Prostate gland (tissue), 2 donors: ENCODE results near the gene PCDHGA1. TPM values are rescaled to one million over a fixed set of nuclear protein-coding genes. Genes with fewer than 3 reads are reported as not detected.
A peak's percentile ranks its signal among the peaks of the same experiment; 100 is the strongest.

ENCODE experiments used
- DNase-seq: peaks from one replicate; pipeline ENCODE4 v3.0.0-alpha.2; 2019; ENCODE audit warnings: low spot score
- H3K27ac ChIP-seq, 2 donors: fragments of 200-600 bp; sonication (generic); 2 replicates each; pipeline ENCODE4 v1.5.1; 2017 to 2019
- H3K27me3 ChIP-seq: fragments of 200-600 bp; sonication (generic); replicated peaks from 2 replicates; pipeline ENCODE4 v1.5.1; 2019; ENCODE audit not compliant: insufficient read depth
- H3K36me3 ChIP-seq, 2 donors: fragments of 200-600 bp; sonication (generic); 1 replicate in 1 of 2; 2 replicates in 1 of 2; pipeline versions ENCODE4 v1.5.1 to v1.8.1; 2017 to 2019
- H3K4me1 ChIP-seq: fragments of 200-600 bp; sonication (generic); replicated peaks from 2 replicates; pipeline ENCODE4 v1.5.1; 2019
- H3K4me3 ChIP-seq, 2 donors: fragments of 200-600 bp; sonication (generic); 2 replicates each; pipeline ENCODE4 v1.5.1; 2017 to 2019
- H3K9me3 ChIP-seq: fragments of 200-600 bp; sonication (generic); 2 replicates; pipeline ENCODE4 v1.5.1; 2017
- POLR2A ChIP-seq: fragments of 450-650 bp; IDR thresholded peaks from one replicate; pipeline ENCODE4 v1.6.1; 2016; ENCODE audit warnings: antibody characterized with exemption, mild to moderate bottlenecking
- POLR2AphosphoS5 ChIP-seq: sonication (generic); formaldehyde crosslinking; IDR thresholded peaks from one replicate; pipeline ENCODE4 v1.6.1; 2017; ENCODE audit warnings: antibody characterized with exemption
- WGBS: methylation state at CpG from one replicate; pipeline ENCODE4 v1.1.5; 2018; 5-methylcytosine and 5-hydroxymethylcytosine counted together
- intact Hi-C: fragments of 100-400 bp; cut with DNase I; formaldehyde crosslinking; loops from one replicate; pipeline ENCODE4 v1.14.2; 2022
- total RNA-seq, 2 donors: library from RNA; depleted of rRNA; stranded (reverse); fragments of >200 nt; gene quantifications; one replicate each; pipeline ENCODE4 v1.1.0, GENCODE V29; 2016
- TF ChIP-seq, protein P1 (sequence below), 4 experiments: fragments of 200-600 bp in 2 of 4; fragments of 450-650 bp in 2 of 4; sonication (generic) in 2 of 4; IDR thresholded peaks; 1 replicate in 3 of 4; 2 replicates in 1 of 4; pipeline ENCODE4 v1.5.1; 2016 to 2019; ENCODE audit warnings: antibody characterized with exemption in 4 of 4, mild to moderate bottlenecking in 2 of 4, moderate library complexity in 2 of 4

PCDHGA1 gene
- total RNA-seq, 2 donors from 2014 or later: 0.64 to 4.8 TPM

DNA sequence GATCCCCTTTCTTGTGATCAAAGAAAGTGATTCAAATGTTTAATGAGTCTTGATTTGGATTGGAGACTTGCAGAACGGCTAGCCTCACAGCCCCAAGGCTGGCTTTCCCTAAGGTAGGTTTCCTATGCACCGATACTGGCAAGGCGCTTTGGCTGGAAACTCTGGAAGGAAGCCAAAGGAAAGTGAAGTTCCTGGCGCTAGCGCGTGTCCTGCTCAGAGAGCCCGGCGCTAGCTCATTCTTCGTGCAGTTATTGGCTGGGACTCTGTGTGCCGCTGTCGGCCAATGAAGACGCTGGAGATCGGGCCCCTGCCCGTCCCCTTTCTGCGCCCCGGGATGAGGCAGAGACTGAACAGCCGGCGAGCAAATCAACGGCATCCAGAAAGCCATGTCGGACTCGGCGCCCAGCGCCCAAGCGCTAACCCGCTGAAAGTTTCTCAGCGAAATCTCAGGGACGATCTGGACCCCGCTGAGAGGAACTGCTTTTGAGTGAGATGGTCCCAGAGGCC is 145.4 kb downstream of the PCDHGA1 start, which contains the start of gene PCDHGC3:
TSS of gene PCDHGC3 (plus strand) at position 342 of the 507 bp plus-strand sequence. CDS start at position 493, 151 bp downstream.
- Histone ChIP-seq H3K27ac (peak within 1 kb of the TSS; percentile 88), H3K9me3 (no peaks in the 10 kb centered on the region), H3K27me3 (no peaks in the 10 kb centered on the region), H3K4me3 (peak within 1 kb of the TSS; percentile 46 to 50), H3K4me1 (peaks cover 2% of the 10 kb centered on the region), H3K36me3 (no peaks in the 10 kb centered on the region)
- under 1% methylated on average over 28 of the region's 28 CpGs for WGBS
- TF ChIP-seq, protein P1, sequence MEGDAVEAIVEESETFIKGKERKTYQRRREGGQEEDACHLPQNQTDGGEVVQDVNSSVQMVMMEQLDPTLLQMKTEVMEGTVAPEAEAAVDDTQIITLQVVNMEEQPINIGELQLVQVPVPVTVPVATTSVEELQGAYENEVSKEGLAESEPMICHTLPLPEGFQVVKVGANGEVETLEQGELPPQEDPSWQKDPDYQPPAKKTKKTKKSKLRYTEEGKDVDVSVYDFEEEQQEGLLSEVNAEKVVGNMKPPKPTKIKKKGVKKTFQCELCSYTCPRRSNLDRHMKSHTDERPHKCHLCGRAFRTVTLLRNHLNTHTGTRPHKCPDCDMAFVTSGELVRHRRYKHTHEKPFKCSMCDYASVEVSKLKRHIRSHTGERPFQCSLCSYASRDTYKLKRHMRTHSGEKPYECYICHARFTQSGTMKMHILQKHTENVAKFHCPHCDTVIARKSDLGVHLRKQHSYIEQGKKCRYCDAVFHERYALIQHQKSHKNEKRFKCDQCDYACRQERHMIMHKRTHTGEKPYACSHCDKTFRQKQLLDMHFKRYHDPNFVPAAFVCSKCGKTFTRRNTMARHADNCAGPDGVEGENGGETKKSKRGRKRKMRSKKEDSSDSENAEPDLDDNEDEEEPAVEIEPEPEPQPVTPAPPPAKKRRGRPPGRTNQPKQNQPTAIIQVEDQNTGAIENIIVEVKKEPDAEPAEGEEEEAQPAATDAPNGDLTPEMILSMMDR (IDR thresholded peaks at IDR 0.05): peak in 3 of 4 experiments; percentile 46 to 62 (median 59)
- TF ChIP-seq POLR2AphosphoS5 (peak; percentile 90), POLR2A (peak; percentile 56)
- DNase-seq: peak; percentile 94
- intact Hi-C loops: loop anchor here (1.0 to 5.0 kb wide), 3 partner anchors 37 to 83 kb away; no protein-coding TSS in a partner anchor

DNA sequence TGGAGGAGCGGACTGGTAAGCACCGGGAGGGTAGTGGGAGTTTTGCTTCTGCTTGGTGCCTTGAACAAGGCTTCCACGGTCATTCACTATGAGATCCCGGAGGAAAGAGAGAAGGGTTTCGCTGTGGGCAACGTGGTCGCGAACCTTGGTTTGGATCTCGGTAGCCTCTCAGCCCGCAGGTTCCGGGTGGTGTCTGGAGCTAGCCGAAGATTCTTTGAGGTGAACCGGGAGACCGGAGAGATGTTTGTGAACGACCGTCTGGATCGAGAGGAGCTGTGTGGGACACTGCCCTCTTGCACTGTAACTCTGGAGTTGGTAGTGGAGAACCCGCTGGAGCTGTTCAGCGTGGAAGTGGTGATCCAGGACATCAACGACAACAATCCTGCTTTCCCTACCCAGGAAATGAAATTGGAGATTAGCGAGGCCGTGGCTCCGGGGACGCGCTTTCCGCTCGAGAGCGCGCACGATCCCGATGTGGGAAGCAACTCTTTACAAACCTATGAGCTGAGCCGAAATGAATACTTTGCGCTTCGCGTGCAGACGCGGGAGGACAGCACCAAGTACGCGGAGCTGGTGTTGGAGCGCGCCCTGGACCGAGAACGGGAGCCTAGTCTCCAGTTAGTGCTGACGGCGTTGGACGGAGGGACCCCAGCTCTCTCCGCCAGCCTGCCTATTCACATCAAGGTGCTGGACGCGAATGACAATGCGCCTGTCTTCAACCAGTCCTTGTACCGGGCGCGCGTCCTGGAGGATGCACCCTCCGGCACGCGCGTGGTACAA is 146.0 kb downstream of the PCDHGA1 start:
- H3K27me3 ChIP-seq: no peaks in the 10 kb centered on the region

DNA sequence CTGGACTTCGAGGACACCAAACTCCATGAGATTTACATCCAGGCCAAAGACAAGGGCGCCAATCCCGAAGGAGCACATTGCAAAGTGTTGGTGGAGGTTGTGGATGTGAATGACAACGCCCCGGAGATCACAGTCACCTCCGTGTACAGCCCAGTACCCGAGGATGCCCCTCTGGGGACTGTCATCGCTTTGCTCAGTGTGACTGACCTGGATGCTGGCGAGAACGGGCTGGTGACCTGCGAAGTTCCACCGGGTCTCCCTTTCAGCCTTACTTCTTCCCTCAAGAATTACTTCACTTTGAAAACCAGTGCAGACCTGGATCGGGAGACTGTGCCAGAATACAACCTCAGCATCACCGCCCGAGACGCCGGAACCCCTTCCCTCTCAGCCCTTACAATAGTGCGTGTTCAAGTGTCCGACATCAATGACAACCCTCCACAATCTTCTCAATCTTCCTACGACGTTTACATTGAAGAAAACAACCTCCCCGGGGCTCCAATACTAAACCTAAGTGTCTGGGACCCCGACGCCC is 146.8 kb downstream of the PCDHGA1 start:
- intact Hi-C loops: loop anchor here (2.0 to 5.0 kb wide), 2 partner anchors 35 to 82 kb away; no protein-coding TSS in a partner anchor
- H3K4me1 ChIP-seq: peaks cover 2% of the 10 kb centered on the region
- DNase-seq: no peak

More for the DNA sequence above, 146.0 kb downstream of the PCDHGA1 start:
- Histone ChIP-seq H3K36me3 (no peaks in the 10 kb centered on the region), H3K4me1 (peaks cover 2% of the 10 kb centered on the region), H3K9me3 (no peaks in the 10 kb centered on the region), H3K27ac (peak overlapping the region; percentile 88), H3K4me3 (peak overlapping the region; percentile 46 to 50)
- intact Hi-C loops: loop anchor here (2.0 to 5.0 kb wide), 2 partner anchors 36 to 82 kb away; no protein-coding TSS in a partner anchor
- under 1% methylated on average over 52 of the region's 58 CpGs for WGBS
- TF ChIP-seq, protein P1 (IDR thresholded peaks at IDR 0.05): no peak
- TF ChIP-seq POLR2AphosphoS5 (peak; percentile 34), POLR2A (peak; percentile 21)
- DNase-seq: peak; percentile 68

DNA sequence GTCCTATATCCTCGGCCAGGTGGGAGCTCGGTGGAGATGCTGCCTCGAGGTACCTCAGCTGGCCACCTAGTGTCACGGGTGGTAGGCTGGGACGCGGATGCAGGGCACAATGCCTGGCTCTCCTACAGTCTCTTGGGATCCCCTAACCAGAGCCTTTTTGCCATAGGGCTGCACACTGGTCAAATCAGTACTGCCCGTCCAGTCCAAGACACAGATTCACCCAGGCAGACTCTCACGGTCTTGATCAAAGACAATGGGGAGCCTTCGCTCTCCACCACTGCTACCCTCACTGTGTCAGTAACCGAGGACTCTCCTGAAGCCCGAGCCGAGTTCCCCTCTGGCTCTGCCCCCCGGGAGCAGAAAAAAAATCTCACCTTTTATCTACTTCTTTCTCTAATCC is 147.5 kb downstream of the PCDHGA1 start:
- intact Hi-C loops: loop anchor here (2.0 to 5.0 kb wide), 2 partner anchors 34 to 81 kb away; no protein-coding TSS in a partner anchor
- Histone ChIP-seq H3K4me3 (peak overlapping the region; percentile 46 to 50), H3K27me3 (no peaks in the 10 kb centered on the region), H3K27ac (no peak overlapping the region), H3K36me3 (no peaks in the 10 kb centered on the region), H3K9me3 (no peaks in the 10 kb centered on the region), H3K4me1 (peaks cover 2% of the 10 kb centered on the region)
- no peak for DNase-seq
- TF ChIP-seq, protein P1 (IDR thresholded peaks at IDR 0.05): no peak
- TF ChIP-seq POLR2A (no peak), POLR2AphosphoS5 (no peak)
- 41% methylated on average over 13 of the region's 13 CpGs for WGBS

More for the DNA sequence above, 146.8 kb downstream of the PCDHGA1 start:
- Histone ChIP-seq H3K4me3 (peak overlapping the region; percentile 46 to 50), H3K9me3 (no peaks in the 10 kb centered on the region), H3K36me3 (no peaks in the 10 kb centered on the region), H3K27me3 (no peaks in the 10 kb centered on the region), H3K27ac (peak overlapping the region; percentile 88)
- TF ChIP-seq POLR2AphosphoS5 (no peak), POLR2A (no peak)
- TF ChIP-seq, protein P1 (IDR thresholded peaks at IDR 0.05): no peak
- WGBS: 34% methylated on average over 24 of the region's 24 CpGs
